HEK293T (cell line): ENCODE data around the gene ACTR3.

Source experiments
- BHLHE40 ChIP-seq: fragments of 450-650 bp; IDR thresholded peaks from 2 replicates; pipeline ENCODE4 v1.6.1; 2016; ENCODE audit warnings: mild to moderate bottlenecking, moderate library complexity, borderline replicate concordance
- CTBP1 ChIP-seq: fragments of 450-650 bp; IDR thresholded peaks from 2 replicates; pipeline ENCODE4 v1.6.1; 2016; ENCODE audit warnings: borderline replicate concordance
- FOXK2 ChIP-seq: fragments of 450-650 bp; IDR thresholded peaks from 2 replicates; pipeline ENCODE4 v1.6.1; 2016; ENCODE audit warnings: mild to moderate bottlenecking
- FOXM1 ChIP-seq: fragments of 450-650 bp; IDR thresholded peaks from 2 replicates; pipeline ENCODE4 v1.6.1; 2017; ENCODE audit warnings: mild to moderate bottlenecking, borderline replicate concordance
- NFRKB ChIP-seq: fragments of 450-650 bp; IDR thresholded peaks from 2 replicates; pipeline ENCODE4 v1.6.1; 2016; ENCODE audit warnings: mild to moderate bottlenecking, moderate library complexity
- SP1 ChIP-seq: fragments of 450-650 bp; IDR thresholded peaks from 2 replicates; pipeline ENCODE4 v1.6.1; 2017
- TARDBP ChIP-seq: fragments of 450-650 bp; IDR thresholded peaks from 2 replicates; pipeline ENCODE4 v1.6.1; 2016

DNA sequence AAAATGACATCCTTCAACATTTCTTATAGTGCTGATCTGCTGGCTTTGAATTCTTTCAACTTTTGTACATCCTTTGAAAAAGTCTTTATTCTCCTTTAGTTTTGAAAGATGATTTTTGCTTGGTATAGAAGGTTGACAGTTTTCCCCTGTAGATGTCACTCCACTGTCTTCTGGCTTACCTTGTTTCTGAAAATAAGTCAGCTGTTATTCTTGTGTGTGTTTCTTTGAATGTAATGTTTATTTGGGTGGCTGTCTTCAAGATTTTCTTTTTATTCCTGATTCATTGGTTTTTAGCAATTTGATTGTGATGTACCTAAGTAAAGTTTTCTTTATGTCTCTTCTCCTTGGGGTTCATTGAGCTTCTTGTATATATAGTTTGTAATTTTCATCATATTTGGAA lies 47.6 kb downstream of the ACTR3 start:
- TF ChIP-seq SP1 (no peak), FOXM1 (no peak), TARDBP (no peak), BHLHE40 (no peak), CTBP1 (no peak), NFRKB (no peak), FOXK2 (no peak)
